LNCAP (cell line): ENCODE results near the gene L2HGDH.

Experiments
- CTCF ChIP-seq: fragments of 450-650 bp; IDR thresholded peaks from 2 replicates; pipeline ENCODE4 v1.5.1; 2017; ENCODE audit warnings: mild to moderate bottlenecking

The L2HGDH gene

DNA sequence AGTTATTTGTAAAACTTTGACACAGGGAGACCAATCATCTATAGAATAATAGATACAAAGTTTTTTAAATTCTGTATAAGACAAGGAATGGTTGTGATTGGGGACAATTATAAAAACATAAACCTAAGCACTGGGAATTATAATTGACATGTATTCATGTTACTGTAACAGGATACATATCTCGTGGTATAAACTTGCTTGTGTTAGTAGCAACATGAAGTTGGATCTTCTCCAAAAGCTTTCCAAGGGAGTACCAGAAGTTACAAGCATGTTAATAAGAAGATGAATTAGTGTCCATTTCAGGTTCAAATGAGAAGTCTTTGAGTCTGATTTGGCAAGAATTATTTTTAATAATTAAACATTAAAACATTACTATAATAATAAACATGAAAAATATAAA is 42.5 kb upstream of the L2HGDH start:
- TF ChIP-seq CTCF, result no peak

GRCh38 chr14:50353126-50353525 is 41.1 kb upstream of the L2HGDH start:
- TF ChIP-seq CTCF, result no peak

DNA sequence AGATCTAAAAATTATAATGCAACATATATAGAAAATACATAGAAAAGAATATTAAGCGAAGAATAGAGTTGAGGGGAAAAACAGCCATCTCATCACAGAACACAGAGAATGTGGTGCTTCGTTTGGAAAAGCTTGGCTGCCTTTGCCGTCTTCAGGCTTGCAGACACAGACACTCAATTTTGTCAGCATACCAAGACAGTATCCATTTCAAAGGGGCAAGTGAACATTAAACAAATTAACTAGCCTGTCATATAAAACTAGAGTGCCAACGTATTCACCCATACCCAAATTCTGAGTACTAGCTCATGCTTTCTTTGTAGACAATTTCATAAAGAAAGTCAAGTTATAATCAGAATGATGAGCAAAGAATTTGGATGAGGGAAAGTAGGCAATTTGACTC is 40.6 kb upstream of the L2HGDH start:
- no peak for TF ChIP-seq CTCF

DNA sequence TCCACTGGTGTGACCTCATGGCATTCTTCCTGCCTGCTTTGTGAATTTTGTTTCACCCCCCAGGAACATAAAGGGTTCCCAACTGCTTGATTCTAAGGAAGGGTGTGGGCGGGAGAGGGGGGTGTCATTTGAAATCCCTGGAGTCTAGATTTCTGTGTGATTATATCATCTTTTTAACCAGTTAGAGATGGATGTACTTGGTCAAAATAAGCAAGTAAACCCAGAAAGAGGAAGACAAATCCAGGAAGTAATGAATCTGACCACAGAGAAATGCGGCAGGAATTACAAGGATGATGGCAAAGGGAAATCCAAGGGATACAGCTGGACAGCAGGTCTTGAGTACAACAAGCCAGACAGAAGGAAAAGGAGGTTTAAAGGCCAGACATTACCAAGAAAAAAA is 38.9 kb upstream of the L2HGDH start:
- no peak for TF ChIP-seq CTCF

GRCh38 chr14:50348933-50349332 is 36.9 kb upstream of the L2HGDH start:
- TF ChIP-seq CTCF, result no peak

DNA sequence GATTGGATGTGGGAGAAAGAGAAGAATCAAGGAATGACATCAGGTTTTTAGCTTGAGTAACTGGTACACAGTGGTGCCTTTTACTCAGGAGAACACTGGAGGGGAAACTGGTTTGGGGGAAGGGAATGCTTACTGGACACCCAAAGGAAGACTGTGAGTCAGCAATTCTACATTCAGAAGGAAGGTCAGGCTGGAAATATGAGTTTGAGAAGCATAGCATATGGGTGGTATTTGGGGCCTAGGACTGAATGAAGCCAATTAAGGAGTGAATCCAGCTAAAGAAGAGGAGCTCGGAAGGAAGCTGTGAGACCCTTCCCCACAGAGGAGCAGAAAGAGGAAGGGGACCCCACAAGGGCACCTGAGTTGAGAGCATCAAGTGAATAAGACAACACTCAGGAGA is 35.5 kb upstream of the L2HGDH start:
- no peak for TF ChIP-seq CTCF

- no peak for TF ChIP-seq CTCF
Measured at GRCh38 chr14:50345846-50346422, 33.9 kb upstream of the L2HGDH start.
